HEK293 (cell line): Measurements from ENCODE around the gene CAMKK1.

Source experiments
- CTCF ChIA-PET: fragments of 350-600 bp; formaldehyde crosslinking; extraction: SDS; loops from one replicate; lab custom pipeline; 2021; ENCODE audit warnings: antibody characterized with exemption; lab: Yijun Ruan, JAX
- POLR2A ChIA-PET: fragments of 300-600 bp; formaldehyde crosslinking; extraction: SDS; loops from one replicate; lab custom pipeline; 2020; ENCODE audit warnings: antibody characterized with exemption, inconsistent platforms; lab: Yijun Ruan, JAX
- H3K27ac ChIP-seq: fragments of 200-500 bp; sonication (Bioruptor generic); 2 replicates; pipeline ENCODE4 v1.5.1; 2014; ENCODE audit warnings: low read depth, low read length, control low read depth, inconsistent platforms; ENCODE audit errors: extremely low read depth
- H3K36me3 ChIP-seq, 2 experiments: fragments of 200-500 bp in 1 of 2; sonication (Bioruptor generic) in 1 of 2; 1 replicate in 1 of 2; 2 replicates in 1 of 2; pipeline ENCODE4 v1.5.1; 2014 to 2017; ENCODE audit warnings: inconsistent platforms in 2 of 2, low read length in 2 of 2; ENCODE audit not compliant: control insufficient read depth in 2 of 2, insufficient read depth in 1 of 2
- H3K4me1 ChIP-seq: fragments of 200-500 bp; sonication (Bioruptor generic); 2 replicates; pipeline ENCODE4 v1.5.1; 2014; ENCODE audit warnings: mild to moderate bottlenecking, low read length, inconsistent platforms; ENCODE audit not compliant: control insufficient read depth, insufficient read depth
- H3K4me3 ChIP-seq: 2 replicates; pipeline ENCODE4 v1.5.1; 2011; ENCODE audit warnings: low read depth, mild to moderate bottlenecking, control low read depth, low read length, moderate library complexity
- H3K9me3 ChIP-seq: fragments of 200-500 bp; sonication (Bioruptor generic); 2 replicates; pipeline ENCODE4 v1.5.1; 2014; ENCODE audit warnings: low read depth, low read length, inconsistent platforms; ENCODE audit not compliant: control insufficient read depth, insufficient read depth
- BCL11B ChIP-seq: fragments of 450-650 bp; formaldehyde crosslinking; IDR thresholded peaks from 2 replicates; pipeline ENCODE4 v1.5.1; 2016; ENCODE audit warnings: low read depth, missing biosample characterization, missing genetic modification characterization
- GFI1B ChIP-seq: fragments of 450-650 bp; formaldehyde crosslinking; IDR thresholded peaks from 2 replicates; pipeline ENCODE4 v1.5.1; 2016; ENCODE audit warnings: missing biosample characterization, missing genetic modification characterization
- KLF7 ChIP-seq: fragments of 450-650 bp; formaldehyde crosslinking; IDR thresholded peaks from 2 replicates; pipeline ENCODE4 v1.5.1; 2016; ENCODE audit warnings: missing biosample characterization, missing genetic modification characterization, borderline replicate concordance
- SCRT1 ChIP-seq: fragments of 450-650 bp; formaldehyde crosslinking; IDR thresholded peaks from 2 replicates; pipeline ENCODE4 v1.5.1; 2016; ENCODE audit warnings: missing biosample characterization, missing genetic modification characterization, borderline replicate concordance
- ZNF18 ChIP-seq: fragments of 450-650 bp; formaldehyde crosslinking; IDR thresholded peaks from 2 replicates; pipeline ENCODE4 v1.5.1; 2016; ENCODE audit warnings: missing biosample characterization, missing genetic modification characterization
- ZNF221 ChIP-seq: fragments of 450-650 bp; formaldehyde crosslinking; IDR thresholded peaks from 2 replicates; pipeline ENCODE4 v1.5.1; 2017; ENCODE audit warnings: missing biosample characterization, missing genetic modification characterization, borderline replicate concordance
- ZNF23 ChIP-seq: fragments of 450-650 bp; formaldehyde crosslinking; IDR thresholded peaks from 2 replicates; pipeline ENCODE4 v1.5.1; 2016; ENCODE audit warnings: missing biosample characterization, missing genetic modification characterization, borderline replicate concordance
- ZNF239 ChIP-seq: fragments of 450-650 bp; formaldehyde crosslinking; IDR thresholded peaks from 2 replicates; pipeline ENCODE4 v1.5.1; 2016; ENCODE audit warnings: missing biosample characterization, missing genetic modification characterization
- ZNF280D ChIP-seq: fragments of 450-650 bp; formaldehyde crosslinking; IDR thresholded peaks from 2 replicates; pipeline ENCODE4 v1.5.1; 2016; ENCODE audit warnings: missing biosample characterization, missing genetic modification characterization
- ZNF341 ChIP-seq: fragments of 450-650 bp; formaldehyde crosslinking; IDR thresholded peaks from 2 replicates; pipeline ENCODE4; 2016; ENCODE audit warnings: low read depth, missing biosample characterization, missing genetic modification characterization
- ZNF488 ChIP-seq: fragments of 450-650 bp; formaldehyde crosslinking; IDR thresholded peaks from 2 replicates; pipeline ENCODE4 v1.5.1; 2016; ENCODE audit warnings: missing biosample characterization, missing genetic modification characterization
- ZNF529 ChIP-seq: fragments of 450-650 bp; formaldehyde crosslinking; IDR thresholded peaks from 2 replicates; pipeline ENCODE4 v1.5.1; 2017; ENCODE audit warnings: missing genetic modification characterization, missing biosample characterization; ENCODE audit not compliant: insufficient replicate concordance
- ZNF544 ChIP-seq: fragments of 450-650 bp; formaldehyde crosslinking; IDR thresholded peaks from 2 replicates; pipeline ENCODE4 v1.5.0; 2017; ENCODE audit warnings: missing biosample characterization, missing genetic modification characterization
- ZNF580 ChIP-seq: fragments of 450-650 bp; formaldehyde crosslinking; IDR thresholded peaks from 2 replicates; pipeline ENCODE4 v1.5.1; 2016; ENCODE audit warnings: missing biosample characterization, missing genetic modification characterization
- ZNF692 ChIP-seq: fragments of 450-650 bp; formaldehyde crosslinking; IDR thresholded peaks from 2 replicates; pipeline ENCODE4 v1.5.1; 2016; ENCODE audit warnings: missing biosample characterization, missing genetic modification characterization

Gene CAMKK1

GRCh38 chr17:3940965-3941698 is 48.3 kb upstream of the CAMKK1 start:
- ChIA-PET CTCF (no interaction called here), POLR2A (interaction anchor here (0.5 kb wide), 1 partner anchor 13 kb away, joined by 4 read pairs; no protein-coding TSS in a partner anchor)
- TF ChIP-seq ZNF488 (tag by site-specific recombination) (no peak), ZNF221 (tag by site-specific recombination) (no peak), ZNF18 (tag by site-specific recombination) (no peak), ZNF544 (tag by site-specific recombination) (no peak)
- H3K36me3 ChIP-seq, result peaks cover 0 to 17% of the 10 kb centered on the region in 2 experiments; a peak in 1 of 3 replicates
- H3K4me3 ChIP-seq, result no peak overlapping the region
- peaks cover 3% of the 10 kb centered on the region; the same call in 1 of the 2 replicates for H3K4me1 ChIP-seq
- no peaks in the 10 kb centered on the region for H3K9me3 ChIP-seq
- H3K27ac ChIP-seq, result no peak overlapping the region

GRCh38 chr17:3937359-3937758 is 44.5 kb upstream of the CAMKK1 start:
- TF ChIP-seq GFI1B (tag by site-specific recombination), result no peak
- no peak for TF ChIP-seq ZNF692 (tag by site-specific recombination)
- TF ChIP-seq ZNF23 (tag by site-specific recombination), result no peak
- TF ChIP-seq KLF7, result no peak
- TF ChIP-seq ZNF341, result no peak
- TF ChIP-seq ZNF529 (tag by site-specific recombination), result no peak
- TF ChIP-seq ZNF239, result no peak
- no peaks in the 10 kb centered on the region for H3K4me1 ChIP-seq
- ChIA-PET POLR2A (no interaction called here), CTCF (no interaction called here)
- H3K36me3 ChIP-seq, result peaks cover 0 to 21% of the 10 kb centered on the region in 2 experiments; a peak in 2 of 3 replicates
- H3K4me3 ChIP-seq, result no peak overlapping the region
- no peak overlapping the region for H3K27ac ChIP-seq
- H3K9me3 ChIP-seq, result no peaks in the 10 kb centered on the region

- Histone ChIP-seq H3K4me3 (no peak overlapping the region), H3K27ac (no peak overlapping the region), H3K36me3 (peaks cover 0 to 17% of the 10 kb centered on the region in 2 experiments; a peak in 2 of 3 replicates)
- TF ChIP-seq ZNF580 (tag by site-specific recombination), result peak; percentile 80
- TF ChIP-seq ZNF280D (tag by site-specific recombination), result 0 out of 2 replicates have a peak, but pooled peaks have one; percentile 25
- TF ChIP-seq SCRT1 (tag by site-specific recombination), result peak; percentile 36; the same call in 1 of the 2 replicates
- no peak for TF ChIP-seq BCL11B (tag by site-specific recombination)
- TF ChIP-seq, all 188 proteins: peak for 3
- H3K9me3 ChIP-seq, result no peaks in the 10 kb centered on the region
- no peaks in the 10 kb centered on the region for H3K4me1 ChIP-seq
- POLR2A ChIA-PET, result no interaction called here
- CTCF ChIA-PET, result interaction anchor here (0.6 to 4.1 kb wide), 8 partner anchors 19 to 201 kb away, joined by 3 to 17 read pairs (median 8); partner anchors contain the start of gene P2RX1
These were observed 43.0 kb upstream of the CAMKK1 start for GRCh38 chr17:3935825-3936355.
